GM18498 (cell line): Measurements from ENCODE around the gene PRKD1.
"Not testable (repeated sequence)": the region's sequence is repeated elsewhere in the genome, so short reads cannot be mapped to it uniquely, and the experiment has no call there.

ENCODE experiments used
- ATAC-seq: cut with Tn5 transposase; IDR thresholded peaks from one replicate; pipeline ENCODE4 v1.9.1; 2021; ENCODE audit warnings: mild to moderate bottlenecking, moderate library complexity; ENCODE audit not compliant: unreplicated experiment

The PRKD1 gene

DNA sequence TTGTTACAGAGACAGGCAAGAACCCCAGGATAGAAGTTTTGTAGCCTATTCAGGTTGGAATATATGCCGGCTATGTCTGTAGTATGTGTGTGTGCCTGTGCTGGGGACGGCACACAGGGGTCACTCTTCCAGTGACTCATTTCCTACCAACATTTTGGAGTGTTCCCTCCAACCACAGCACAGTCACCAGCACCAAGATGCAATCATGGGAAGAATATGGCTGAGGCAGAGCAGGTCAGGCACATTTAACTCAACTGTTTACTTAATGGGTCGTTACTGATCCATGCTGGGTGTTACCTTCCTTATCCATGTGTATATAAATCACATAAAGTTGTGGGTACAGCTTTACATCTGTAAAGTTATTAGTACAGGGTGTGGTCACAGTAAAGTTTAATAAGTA, 178.3 kb downstream of the PRKD1 start:
- ATAC-seq, result no peak

DNA sequence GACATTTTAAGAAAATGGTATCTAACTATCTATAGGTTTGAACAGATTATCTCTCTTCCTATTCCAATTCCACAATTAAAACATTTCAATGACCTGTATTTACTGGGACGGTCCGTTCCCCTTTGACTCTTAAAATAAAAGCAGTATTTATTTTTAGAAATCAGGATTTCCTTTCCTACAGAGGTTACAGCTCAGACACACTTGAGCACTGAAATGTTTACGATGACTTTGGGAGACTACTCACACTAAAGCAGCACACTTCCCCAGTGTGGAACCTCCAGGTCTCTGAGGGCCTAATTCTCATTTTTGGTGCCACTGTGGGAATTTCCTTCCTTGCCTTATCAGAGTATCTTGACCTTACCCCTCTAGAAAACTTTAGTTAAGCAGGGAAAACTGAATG, 181.8 kb downstream of the PRKD1 start:
- no peak for ATAC-seq

DNA sequence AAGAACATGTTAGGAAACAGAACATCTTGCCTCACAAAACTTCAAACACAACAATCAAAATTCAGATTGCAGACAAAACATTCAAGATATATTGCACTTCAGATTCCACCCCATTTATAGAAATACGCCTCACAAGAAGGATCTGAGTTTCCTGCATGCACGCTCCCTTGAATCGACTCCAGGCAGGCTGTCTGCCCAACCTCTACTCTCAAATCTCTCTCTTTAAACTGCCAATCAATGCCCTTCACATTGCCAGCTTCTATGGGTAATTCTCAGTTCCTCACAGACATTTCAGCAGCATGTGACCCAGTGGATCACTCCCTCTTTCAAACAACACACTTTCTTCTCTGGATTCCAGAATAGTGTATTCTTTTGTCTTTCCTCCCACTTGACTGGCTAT, 184.1 kb downstream of the PRKD1 start:
- no peak for ATAC-seq

DNA sequence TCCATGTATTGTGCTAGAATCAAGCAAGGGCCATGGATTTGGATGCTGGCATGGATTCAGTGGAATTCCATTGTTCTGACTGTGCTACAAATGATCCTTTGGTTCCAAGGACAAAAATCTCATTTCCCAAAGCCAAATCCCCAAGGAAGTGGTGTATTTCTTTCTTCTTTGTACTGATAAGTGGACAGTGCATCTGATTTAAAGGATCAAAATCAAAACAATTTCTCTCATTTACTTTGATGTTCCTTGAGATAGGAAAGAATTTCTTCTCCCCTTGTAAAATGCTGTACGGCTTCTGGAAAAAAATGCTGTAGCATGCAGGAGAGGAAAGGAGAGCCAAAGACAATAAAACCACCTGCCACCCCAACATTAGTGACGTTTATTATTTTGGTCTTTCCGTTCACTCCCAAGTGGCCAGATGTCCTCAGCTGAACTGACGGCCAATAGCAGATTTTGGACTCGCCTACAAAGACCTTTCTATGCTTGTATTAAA, 185.7 kb downstream of the PRKD1 start:
- ATAC-seq, result no peak

DNA sequence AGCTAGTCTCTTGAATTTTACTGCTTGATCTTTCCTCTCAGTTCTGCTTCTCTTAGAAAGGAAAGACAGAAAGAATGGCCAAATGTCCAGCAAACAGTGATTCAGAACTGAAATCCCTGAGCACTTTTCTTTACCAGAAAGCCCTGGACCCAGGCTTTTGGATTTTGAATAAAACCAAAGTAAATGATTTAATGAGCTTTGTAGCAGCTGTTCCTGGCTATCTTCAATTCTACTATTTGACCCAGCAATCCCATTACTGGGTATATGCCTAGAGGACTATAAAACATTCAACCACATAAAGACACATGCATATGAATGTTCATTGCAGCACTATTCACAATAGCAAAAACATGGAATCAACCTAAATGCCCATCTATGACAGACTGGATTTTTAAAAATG, 187.2 kb downstream of the PRKD1 start:
- no peak for ATAC-seq

DNA sequence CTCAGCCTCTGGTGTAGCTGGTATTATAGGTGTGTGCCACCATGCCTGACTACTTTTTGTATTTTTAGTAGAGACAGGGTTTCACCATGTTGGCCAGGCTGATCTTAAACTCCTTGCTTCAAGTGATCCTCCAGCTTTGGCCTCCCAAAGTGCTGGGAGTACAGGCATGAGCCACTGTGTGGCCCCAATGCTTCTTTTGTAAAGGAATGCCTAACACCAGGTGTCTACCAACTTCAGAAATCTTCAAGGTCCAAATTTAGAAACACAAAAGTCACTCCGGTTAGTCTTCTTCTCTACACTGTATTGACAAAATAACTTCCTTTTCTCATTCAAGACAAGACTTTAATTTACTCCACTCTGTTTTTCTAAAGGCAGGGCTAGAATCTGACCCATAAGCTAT, 188.7 kb downstream of the PRKD1 start:
- ATAC-seq, result no peak

DNA sequence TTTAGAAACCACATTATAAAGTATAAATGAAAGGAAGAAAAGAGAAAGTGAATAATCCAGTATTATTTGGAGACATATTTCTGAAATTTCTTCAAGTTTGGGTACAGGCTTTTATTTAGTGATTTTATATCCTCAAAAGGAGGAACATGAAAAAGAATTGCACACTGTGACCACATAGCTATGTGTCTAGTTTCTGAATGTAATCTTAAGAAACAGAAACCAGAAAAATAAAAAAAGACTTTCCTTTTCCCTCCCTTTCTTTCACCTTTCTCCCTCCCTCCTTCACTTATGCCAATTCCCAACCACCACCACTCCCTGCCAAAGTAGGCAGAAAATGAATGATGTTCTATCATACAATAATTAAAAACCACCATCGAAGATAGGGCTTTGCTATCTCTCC, 189.6 kb downstream of the PRKD1 start:
- no peak for ATAC-seq

DNA sequence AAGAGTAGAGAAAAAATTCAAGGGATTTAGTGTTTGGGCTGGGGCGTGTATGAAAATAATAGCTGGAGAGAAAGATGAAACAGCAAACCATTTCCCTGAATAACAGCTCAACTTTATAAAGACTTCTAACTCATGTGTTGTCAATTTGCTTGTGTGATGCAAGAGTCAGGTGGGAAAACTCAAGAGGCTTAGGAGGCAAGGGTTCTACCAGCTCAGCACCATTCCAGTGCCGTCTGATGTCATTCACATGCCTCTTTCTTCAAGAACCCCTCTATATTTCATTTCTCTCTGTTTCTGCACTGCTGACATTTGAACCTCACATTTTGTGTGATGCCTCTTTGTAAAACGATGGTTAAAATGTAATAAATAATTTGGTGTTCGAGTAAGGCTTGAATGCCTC, 192.2 kb downstream of the PRKD1 start:
- no peak for ATAC-seq

DNA sequence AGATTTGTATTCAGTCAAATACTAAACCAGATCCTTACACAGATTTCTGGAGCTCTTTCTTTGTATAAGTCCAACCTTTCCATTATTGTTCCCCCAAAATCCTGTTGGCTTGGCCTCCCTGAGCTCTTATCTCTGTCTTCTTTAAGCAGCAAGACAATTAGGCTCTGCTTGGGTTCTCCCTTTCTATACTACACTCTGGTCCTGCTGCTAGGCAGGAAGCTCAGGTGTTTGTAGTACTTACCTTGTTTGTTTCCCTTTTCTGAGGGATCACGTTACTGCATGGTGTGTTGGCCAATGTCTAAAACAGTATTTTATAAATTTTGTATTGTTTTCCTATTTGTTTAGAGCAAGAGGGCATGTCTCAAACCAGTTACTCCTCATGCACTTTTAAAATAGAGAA, 192.9 kb downstream of the PRKD1 start:
- ATAC-seq, result no peak

DNA sequence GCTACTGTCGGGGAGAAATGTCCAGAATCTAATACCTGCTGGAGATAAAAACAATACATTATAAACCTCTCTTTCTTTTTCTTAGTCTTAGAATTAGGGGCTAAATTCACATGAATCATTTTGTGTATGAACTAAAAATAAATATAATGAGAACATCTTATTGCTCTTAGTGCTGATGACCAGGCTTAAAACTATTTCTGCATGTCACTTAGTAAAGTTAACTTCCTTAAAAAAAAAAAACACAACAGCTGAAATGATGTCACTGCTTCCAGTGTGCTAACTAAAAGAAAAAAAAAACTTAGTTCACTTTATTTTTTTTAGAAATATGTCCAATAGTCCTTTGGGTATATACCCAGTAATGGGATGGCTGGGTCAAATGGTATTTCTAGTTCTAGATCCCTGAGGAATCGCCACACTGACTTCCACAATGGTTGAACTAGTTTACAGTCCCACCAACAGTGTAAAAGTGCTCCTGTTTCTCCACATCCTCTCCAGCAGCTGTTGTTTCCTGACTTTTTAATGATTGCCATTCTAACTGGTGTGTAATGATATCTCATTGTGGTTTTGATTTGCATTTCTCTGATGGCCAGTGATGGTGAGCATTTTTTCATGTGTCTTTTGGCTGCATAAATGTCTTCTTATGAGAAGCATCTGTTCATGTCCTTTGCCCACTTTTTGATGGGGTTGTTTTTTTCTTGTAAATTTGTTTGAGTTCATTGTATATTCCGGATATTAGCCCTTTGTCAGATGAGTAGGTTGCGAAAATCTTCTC, 200.9 kb downstream of the PRKD1 start:
- ATAC-seq, result not testable (repeated sequence)

DNA sequence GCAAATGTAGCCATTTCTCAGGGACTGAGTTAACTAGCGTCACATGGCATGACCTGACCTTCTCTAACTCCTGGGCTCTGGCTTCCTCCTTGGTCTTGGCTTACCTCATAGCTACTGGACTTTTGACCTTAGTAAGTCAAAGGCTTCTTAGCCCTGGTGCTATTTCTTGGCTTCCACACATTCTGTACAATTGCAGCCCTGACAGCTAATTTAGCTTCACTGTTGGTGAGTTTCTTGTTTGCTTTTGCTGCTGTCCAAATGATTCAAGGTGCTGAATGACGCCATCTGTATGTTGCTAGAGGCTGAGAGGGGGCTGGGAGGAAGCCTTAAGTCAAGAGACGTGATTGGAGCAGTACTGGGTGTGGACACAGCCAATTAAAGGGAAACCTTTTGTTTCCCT, 202.7 kb downstream of the PRKD1 start:
- ATAC-seq, result no peak

DNA sequence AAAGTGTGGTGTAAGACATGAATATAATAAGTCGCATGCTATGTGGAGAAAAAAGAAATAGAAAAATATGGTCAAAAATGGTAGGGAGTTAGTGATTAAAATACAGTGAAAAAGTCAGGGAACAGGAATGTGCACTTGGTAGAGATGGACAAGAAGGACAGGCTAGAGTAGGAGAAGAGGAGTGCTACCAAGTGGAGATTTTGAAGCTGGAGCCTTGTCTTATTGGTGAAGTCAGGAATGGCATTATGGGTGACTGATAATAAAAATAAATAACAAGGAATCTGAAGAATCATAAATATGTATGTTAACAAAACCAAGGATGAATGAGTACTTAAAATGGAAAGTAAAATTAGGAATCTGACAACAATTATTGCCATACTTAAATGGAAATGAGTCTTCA, 204.8 kb downstream of the PRKD1 start:
- no peak for ATAC-seq

DNA sequence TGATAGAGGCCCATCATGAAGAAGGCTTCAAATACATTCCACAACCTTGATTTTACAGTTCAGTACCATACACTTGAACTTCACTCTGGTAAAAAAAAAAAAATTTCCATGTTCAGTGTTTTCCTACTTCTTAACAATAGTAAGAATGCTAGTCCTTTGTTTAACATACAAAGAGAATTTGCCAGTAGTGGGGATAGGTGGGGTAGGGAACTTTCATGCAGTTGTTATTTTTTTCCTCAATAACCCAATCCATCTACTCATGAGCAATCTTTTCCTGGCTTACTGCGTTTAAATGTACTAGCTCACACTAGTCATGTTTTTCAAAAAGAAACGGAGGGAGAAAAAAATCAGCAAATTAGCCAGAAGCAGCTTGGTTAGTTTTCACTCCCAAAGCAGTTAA, 206.1 kb downstream of the PRKD1 start:
- no peak for ATAC-seq

DNA sequence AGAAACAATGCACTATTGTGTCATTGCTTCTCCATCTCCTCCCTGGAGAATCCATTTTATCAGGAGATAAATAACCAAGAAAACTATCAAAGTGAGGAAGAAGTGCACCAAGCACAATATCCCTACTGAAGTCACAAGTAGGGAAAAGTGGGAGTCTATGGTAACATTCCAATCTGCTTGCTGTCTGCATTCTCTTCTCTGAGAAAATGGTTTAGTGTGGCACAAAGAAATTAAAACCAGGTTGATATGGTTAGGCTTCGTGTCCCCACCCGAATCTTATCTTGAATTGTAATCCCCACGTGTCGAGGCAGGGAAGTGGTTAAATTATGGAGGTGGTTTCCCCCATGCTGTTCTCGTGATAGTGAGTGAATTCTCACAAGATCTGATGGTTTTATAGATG, 209.7 kb downstream of the PRKD1 start:
- ATAC-seq, result no peak

DNA sequence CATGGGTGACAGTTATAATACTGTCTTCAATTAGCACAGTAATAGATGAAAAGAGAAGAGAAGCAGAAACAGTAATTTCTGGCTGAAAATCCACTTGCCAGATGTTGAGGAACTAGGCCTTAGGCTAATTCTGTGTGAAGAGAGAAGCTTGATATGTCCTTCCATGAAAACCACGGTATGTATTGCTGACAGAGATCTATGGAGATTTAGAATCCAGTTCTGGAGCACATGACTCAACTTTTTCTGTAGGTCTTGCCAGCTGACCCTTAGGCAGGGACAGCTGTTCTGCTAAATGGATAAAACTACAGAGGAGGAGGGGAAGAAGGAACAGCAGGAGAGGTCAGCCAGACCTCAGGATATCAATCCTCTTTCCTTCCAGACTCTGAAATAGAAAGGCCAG, 211.5 kb downstream of the PRKD1 start:
- no peak for ATAC-seq

DNA sequence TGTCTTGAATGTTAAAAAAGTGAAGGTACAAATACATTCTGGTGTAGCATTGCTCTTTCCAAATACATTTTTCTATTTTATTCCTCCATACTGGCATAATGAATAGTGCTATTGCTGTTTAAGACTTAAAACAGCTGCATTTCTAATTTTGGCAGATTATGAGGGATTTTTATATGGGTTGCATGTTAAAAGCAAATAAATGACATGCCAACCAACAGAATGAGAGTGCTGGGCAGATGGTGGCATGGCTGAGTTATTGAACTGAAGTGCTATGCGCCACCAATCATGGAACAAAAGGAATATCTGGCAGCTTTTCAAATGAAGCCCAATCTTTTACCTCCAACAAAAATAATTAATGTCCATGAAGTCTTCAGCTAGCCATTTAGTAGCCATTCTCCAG, 215.0 kb downstream of the PRKD1 start:
- ATAC-seq, result no peak

DNA sequence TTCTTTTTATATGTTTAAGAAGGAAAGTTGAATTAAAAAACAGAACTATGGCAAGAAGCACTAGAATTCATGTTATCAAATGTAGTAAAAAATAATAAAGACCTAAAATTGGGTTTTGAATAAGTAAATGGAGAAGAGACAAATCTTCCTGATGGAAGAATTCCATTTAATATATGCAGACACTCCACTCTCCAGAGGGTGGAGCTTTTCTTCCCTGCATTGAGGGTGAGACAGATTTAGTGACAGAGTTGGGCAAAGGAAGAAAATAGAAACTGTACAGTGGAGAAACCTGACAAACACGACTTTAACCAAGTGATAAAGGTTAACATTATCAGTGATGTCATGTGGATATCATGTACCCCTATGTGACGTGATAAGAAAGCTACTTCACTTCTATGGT, 217.6 kb downstream of the PRKD1 start:
- no peak for ATAC-seq

DNA sequence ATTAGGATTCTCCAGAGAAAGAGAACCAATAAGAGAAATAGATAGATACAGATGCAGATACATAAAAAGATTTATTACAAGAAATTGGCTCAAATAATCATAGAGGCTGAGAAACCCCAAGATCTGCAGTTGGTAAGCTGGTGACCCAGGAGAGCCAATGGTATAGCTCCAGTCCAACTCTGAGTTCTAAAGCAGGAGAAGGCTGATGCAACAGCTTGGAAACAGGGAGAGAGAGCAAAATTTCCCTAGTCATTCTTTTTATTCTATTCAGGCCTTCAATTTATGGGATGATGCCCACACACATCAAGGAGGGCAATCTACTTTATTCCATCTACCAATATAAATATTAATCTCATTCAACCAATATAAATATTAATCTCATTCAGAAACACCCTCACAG, 218.2 kb downstream of the PRKD1 start:
- no peak for ATAC-seq

DNA sequence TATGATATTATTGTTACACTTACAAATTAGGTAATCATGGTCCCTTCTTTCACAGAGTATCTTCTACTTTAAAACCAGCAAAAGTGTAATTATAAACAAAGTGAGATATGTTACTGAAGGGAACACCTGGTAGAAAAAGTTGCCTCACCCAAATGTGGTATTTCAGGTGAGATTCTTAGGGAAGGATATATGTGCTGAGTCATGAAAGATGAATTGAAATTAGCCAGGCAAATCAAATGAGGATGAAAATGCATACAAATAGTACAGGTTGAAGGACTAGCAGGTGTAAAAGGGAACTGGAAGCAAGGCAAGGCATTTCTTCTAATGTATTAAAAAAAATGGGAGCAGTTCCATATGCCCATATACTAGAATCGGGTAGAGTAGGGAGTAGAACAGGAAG, 220.9 kb downstream of the PRKD1 start:
- ATAC-seq, result no peak

DNA sequence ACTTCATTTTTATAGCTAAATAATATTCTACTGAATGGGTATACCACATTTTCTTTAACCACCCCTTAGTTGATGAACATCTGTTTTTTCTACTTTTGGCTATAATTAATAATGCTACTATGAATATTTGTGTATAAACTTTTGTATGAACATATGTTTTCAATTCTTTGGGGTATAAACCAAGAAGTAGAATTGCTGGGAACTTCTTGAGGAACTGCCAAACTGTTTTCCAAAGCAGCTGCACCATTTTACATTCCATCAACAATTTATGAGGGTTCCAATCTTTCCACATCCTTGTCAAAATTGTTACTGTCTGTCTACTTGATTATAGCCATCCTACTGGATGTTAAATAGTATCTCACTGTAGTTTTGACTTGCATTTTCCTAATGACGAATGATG, 221.8 kb downstream of the PRKD1 start:
- no peak for ATAC-seq

DNA sequence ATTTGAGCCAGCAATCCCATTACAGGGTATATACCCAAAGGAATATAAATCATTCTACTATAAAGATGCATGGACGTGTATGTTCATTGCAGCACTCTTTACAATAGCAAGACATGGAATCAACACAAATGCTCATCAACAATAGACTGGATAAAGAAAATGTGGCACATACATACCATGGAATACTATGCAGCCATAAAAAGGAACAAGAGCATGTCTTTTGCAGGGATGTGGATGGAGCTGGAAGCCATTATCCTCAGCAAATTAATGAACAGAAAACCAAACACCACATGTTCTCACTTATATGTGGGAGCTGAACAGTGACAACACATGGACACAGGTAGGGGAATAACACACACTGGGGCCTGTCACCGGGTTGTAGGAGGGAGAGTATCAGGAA, 238.1 kb downstream of the PRKD1 start:
- not testable (repeated sequence) for ATAC-seq

DNA sequence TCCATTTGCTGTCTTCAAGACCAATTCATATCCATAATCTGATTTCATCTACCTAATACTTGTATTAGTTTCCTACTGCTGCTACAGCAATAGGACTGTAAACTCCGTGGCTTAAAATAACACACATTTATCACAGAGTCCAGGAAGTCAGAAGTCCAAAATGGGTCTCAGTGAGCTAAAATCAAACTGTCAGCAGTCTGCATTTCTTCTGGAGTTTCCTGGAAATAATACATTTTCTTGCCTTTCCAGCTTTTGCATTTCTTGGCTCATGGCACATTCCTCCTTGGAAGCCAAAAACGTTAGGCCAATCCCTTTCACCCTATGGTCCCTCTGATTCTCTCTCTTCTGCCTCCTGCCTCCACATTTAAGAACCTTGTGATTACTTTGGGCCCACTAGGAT, 239.8 kb downstream of the PRKD1 start:
- ATAC-seq, result no peak

DNA sequence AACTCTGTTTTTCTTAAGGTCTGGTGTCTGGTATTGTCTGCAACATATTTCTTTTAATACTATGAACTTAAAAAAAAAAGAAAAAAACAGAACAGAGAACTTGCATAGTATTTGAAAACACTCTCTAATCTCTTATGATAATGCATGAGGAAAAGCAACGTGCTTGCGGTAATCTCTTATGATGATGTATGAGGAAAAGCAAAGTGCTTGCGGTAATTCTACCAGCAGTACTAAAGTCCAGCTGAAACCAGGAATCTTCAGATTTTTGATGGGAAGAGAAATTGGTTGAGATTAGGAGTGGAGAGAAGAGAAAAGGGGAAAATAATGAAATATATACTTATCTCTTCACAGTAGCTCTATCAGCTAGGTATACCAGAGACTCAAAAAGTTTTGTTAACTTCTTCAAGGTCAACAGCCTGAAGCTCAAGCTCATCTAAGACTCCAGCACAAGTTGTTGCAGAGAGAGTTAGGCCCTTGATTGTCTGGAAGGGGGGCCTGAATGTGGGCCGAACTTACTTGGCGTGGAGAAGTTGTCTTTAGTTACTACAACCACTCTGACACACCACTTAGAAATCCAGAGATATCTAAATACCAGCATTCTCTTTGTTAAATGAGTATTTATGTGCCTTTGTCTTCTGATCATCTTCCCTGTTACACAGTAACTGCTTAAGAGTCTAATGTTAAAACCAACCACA, 240.4 kb downstream of the PRKD1 start:
- no peak for ATAC-seq
